Upper lobe of left lung (tissue), 4 donors: ENCODE results near the gene TNPO1.

Experiments used
- CTCF ChIP-seq, 6 experiments: fragments of 450-650 bp in 4 of 6; fragments of 200-600 bp in 2 of 6; sonication (generic) in 2 of 6; IDR thresholded peaks; one replicate each; pipeline ENCODE4 v1.5.1; 2016 to 2019; ENCODE audit warnings: antibody characterized with exemption in 6 of 6
- POLR2A ChIP-seq, 4 donors: fragments of 450-650 bp; IDR thresholded peaks; one replicate each; pipeline ENCODE4 v1.5.1; 2016 to 2017; ENCODE audit warnings: antibody characterized with exemption in 4 of 4, mild to moderate bottlenecking in 2 of 4

- TF ChIP-seq CTCF (IDR thresholded peaks at IDR 0.05) (no peak), POLR2A (IDR thresholded peaks at IDR 0.05) (no peak)
These were observed 126.8 kb downstream of the TNPO1 start for GRCh38 chr5:72943307-72943706.
